Jurkat, Clone E6-1 (cell line): ENCODE results near the gene CAV3.

ENCODE experiments used
- DNase-seq: peaks from one replicate; pipeline ENCODE4 v3.0.0-alpha.2; 2011; ENCODE audit warnings: low read depth, low spot score
- H3K4me3 ChIP-seq: 2 replicates; pipeline ENCODE4 v1.5.1; 2011; ENCODE audit warnings: mild to moderate bottlenecking, low read length, control low read depth, moderate library complexity

Gene CAV3

GRCh38 chr3:8757551-8758518 lies 24.2 kb downstream of the CAV3 start:
- H3K4me3 ChIP-seq = no peak overlapping the region
- no peak for DNase-seq

GRCh38 chr3:8759038-8759707 lies 25.6 kb downstream of the CAV3 start:
- DNase-seq = no peak
- no peak overlapping the region for H3K4me3 ChIP-seq

- DNase-seq = no peak
- no peak overlapping the region for H3K4me3 ChIP-seq
Observed at GRCh38 chr3:8760091-8760490, 26.5 kb downstream of the CAV3 start.

- H3K4me3 ChIP-seq = no peak overlapping the region
- DNase-seq = no peak
Observed at GRCh38 chr3:8760506-8760905, 26.9 kb downstream of the CAV3 start.

GRCh38 chr3:8761866-8762265 lies 28.3 kb downstream of the CAV3 start:
- no peak for DNase-seq

GRCh38 chr3:8762607-8763377 lies 29.2 kb downstream of the CAV3 start:
- DNase-seq = no peak

More at GRCh38 chr3:8761866-8762265, 28.3 kb downstream of the CAV3 start:
- no peak overlapping the region for H3K4me3 ChIP-seq

GRCh38 chr3:8764528-8764927 lies 30.9 kb downstream of the CAV3 start:
- DNase-seq = no peak
- H3K4me3 ChIP-seq = no peak overlapping the region

More at GRCh38 chr3:8762607-8763377, 29.2 kb downstream of the CAV3 start:
- H3K4me3 ChIP-seq = no peak overlapping the region

- peak; percentile 6 for DNase-seq
- no peak overlapping the region for H3K4me3 ChIP-seq
Observed at GRCh38 chr3:8765528-8765927, 31.9 kb downstream of the CAV3 start.

GRCh38 chr3:8766148-8766547 lies 32.5 kb downstream of the CAV3 start:
- no peak overlapping the region for H3K4me3 ChIP-seq

GRCh38 chr3:8767256-8767666 lies 33.7 kb downstream of the CAV3 start:
- DNase-seq = no peak
- no peak overlapping the region for H3K4me3 ChIP-seq

More at GRCh38 chr3:8766148-8766547, 32.5 kb downstream of the CAV3 start:
- no peak for DNase-seq

- no peak for DNase-seq
- H3K4me3 ChIP-seq = no peak overlapping the region
Observed at GRCh38 chr3:8767667-8768363, 34.2 kb downstream of the CAV3 start.

- no peak for DNase-seq
- no peak overlapping the region for H3K4me3 ChIP-seq
Observed at GRCh38 chr3:8768364-8769087, 34.9 kb downstream of the CAV3 start.

GRCh38 chr3:8769088-8769822 lies 35.7 kb downstream of the CAV3 start, which contains the start of gene OXTR:
TSS of gene OXTR (minus strand) at chr3:8769613. CDS start at chr3:8768187, 1,426 bp downstream.
- H3K4me3 ChIP-seq = peak within 1 kb of the TSS; percentile 13
- peak; percentile 16 for DNase-seq

- DNase-seq = no peak
- no peak overlapping the region for H3K4me3 ChIP-seq
Observed at GRCh38 chr3:8773941-8774542, 40.4 kb downstream of the CAV3 start.

- no peak for DNase-seq
- H3K4me3 ChIP-seq = no peak overlapping the region
Observed at GRCh38 chr3:8775181-8775580, 41.6 kb downstream of the CAV3 start.

GRCh38 chr3:8775602-8776001 lies 42.0 kb downstream of the CAV3 start:
- no peak for DNase-seq
- no peak overlapping the region for H3K4me3 ChIP-seq

GRCh38 chr3:8776406-8776805 lies 42.8 kb downstream of the CAV3 start:
- H3K4me3 ChIP-seq = no peak overlapping the region
- no peak for DNase-seq
